Smooth muscle cell (in vitro differentiated cells): ENCODE data around the gene CSTF1. TPM values are rescaled to one million over a fixed set of nuclear protein-coding genes. Genes with fewer than 3 reads are reported as not detected.

ENCODE experiments used
- DNase-seq: peaks from one replicate; lab custom pipeline; 2025; ENCODE audit not compliant: unreplicated experiment; lab: John Stamatoyannopoulos, UW
- H2AFZ ChIP-seq: fragments of 200-600 bp; sonication (generic); 2 replicates; pipeline ENCODE4 v1.6.0; 2016; ENCODE audit warnings: antibody characterized with exemption, low read depth, mild to moderate bottlenecking
- H3F3A ChIP-seq: fragments of 200-600 bp; sonication (generic); 2 replicates; pipeline ENCODE4 v1.6.0; 2017; ENCODE audit warnings: antibody characterized with exemption, low read depth
- H3K27ac ChIP-seq: fragments of 200-600 bp; sonication (generic); 2 replicates; pipeline ENCODE4 v1.5.1; 2016; ENCODE audit warnings: low read depth, mild to moderate bottlenecking
- H3K27me3 ChIP-seq: fragments of 200-600 bp; sonication (generic); 2 replicates; pipeline ENCODE4 v1.6.1; 2016; ENCODE audit warnings: low read depth, mild to moderate bottlenecking
- H3K36me3 ChIP-seq: fragments of 200-600 bp; sonication (generic); 2 replicates; pipeline ENCODE4 v1.5.1; 2016; ENCODE audit warnings: low read depth
- H3K4me1 ChIP-seq: fragments of 200-600 bp; sonication (generic); 2 replicates; pipeline ENCODE4 v1.5.1; 2016; ENCODE audit warnings: low read depth
- H3K4me2 ChIP-seq: fragments of 200-600 bp; sonication (generic); 2 replicates; pipeline ENCODE4 v1.6.0; 2016; ENCODE audit warnings: mild to moderate bottlenecking
- H3K4me3 ChIP-seq: fragments of 200-600 bp; sonication (generic); 2 replicates; pipeline ENCODE4 v1.5.1; 2016; ENCODE audit warnings: mild to moderate bottlenecking
- H3K79me2 ChIP-seq: fragments of 200-600 bp; sonication (generic); 2 replicates; pipeline ENCODE4 v1.6.0; 2016; ENCODE audit warnings: low read depth, mild to moderate bottlenecking
- H3K9ac ChIP-seq: fragments of 200-600 bp; sonication (generic); 2 replicates; pipeline ENCODE4 v1.6.0; 2016; ENCODE audit warnings: low read depth
- H3K9me3 ChIP-seq: fragments of 200-600 bp; sonication (generic); replicated peaks from 2 replicates; pipeline ENCODE4 v1.5.1; 2016; ENCODE audit warnings: low read depth
- H4K20me1 ChIP-seq: fragments of 200-600 bp; sonication (generic); 2 replicates; pipeline ENCODE4 v1.6.0; 2016; ENCODE audit warnings: low read depth
- CTCF ChIP-seq: fragments of 200-600 bp; sonication (generic); IDR thresholded peaks from 2 replicates; pipeline ENCODE4 v1.5.1; 2017; ENCODE audit warnings: borderline replicate concordance, mild to moderate bottlenecking, antibody characterized with exemption; ENCODE audit not compliant: insufficient read depth, poor library complexity, severe bottlenecking
- WGBS: methylation state at CpG from one replicate; pipeline ENCODE4 v1.1.7; 2016; ENCODE audit warnings: low lambda C conversion rate; 5-methylcytosine and 5-hydroxymethylcytosine counted together
- polyA plus RNA-seq: library from polyadenylated mRNA; unstranded; fragments of >200 nt; fragmentation: Nextera tagmentation; extraction: Ambion mirVana; gene quantifications from 2 replicates; pipeline ENCODE4 v1.2.1, GENCODE V29; 2016
- total RNA-seq: library from RNA; depleted of rRNA; stranded (reverse); fragments of >200 nt; gene quantifications from 2 replicates; pipeline ENCODE4 v1.2.3, GENCODE V29; 2014

The CSTF1 gene
- total and polyA plus RNA-seq, 2 experiments from 2014 or later = 27.8 to 38.5 TPM

- no peak for DNase-seq
- H3K27me3 ChIP-seq = no peaks in the 10 kb centered on the region
- H3K4me3 ChIP-seq = no peak overlapping the region
- H2AFZ ChIP-seq = no peak overlapping the region
- H3K36me3 ChIP-seq = no peaks in the 10 kb centered on the region
- 48% methylated on average over 1 of the region's 1 CpG for WGBS
- H3K79me2 ChIP-seq = peaks cover 10% of the 10 kb centered on the region
- TF ChIP-seq CTCF = no peak
- H3K9me3 ChIP-seq = no peaks in the 10 kb centered on the region
- peaks cover 3% of the 10 kb centered on the region for H3K4me1 ChIP-seq
- H3F3A ChIP-seq = peaks cover 8% of the 10 kb centered on the region
- H3K27ac ChIP-seq = peak overlapping the region; percentile 38
- H3K9ac ChIP-seq = no peak overlapping the region
- peak overlapping the region; percentile 64 for H3K4me2 ChIP-seq
- H4K20me1 ChIP-seq = no peaks in the 10 kb centered on the region
Measured at GRCh38 chr20:56373942-56374341, 18.5 kb upstream of the CSTF1 start.

- no peak overlapping the region for H3K27ac ChIP-seq
- TF ChIP-seq CTCF = no peak
- peaks cover 8% of the 10 kb centered on the region for H3F3A ChIP-seq
- no peaks in the 10 kb centered on the region for H3K27me3 ChIP-seq
- H3K4me3 ChIP-seq = no peak overlapping the region
- no peak for DNase-seq
- H3K4me2 ChIP-seq = no peak overlapping the region
- no peaks in the 10 kb centered on the region for H3K36me3 ChIP-seq
- H3K9ac ChIP-seq = no peak overlapping the region
- H3K79me2 ChIP-seq = peaks cover 15% of the 10 kb centered on the region
- H4K20me1 ChIP-seq = no peaks in the 10 kb centered on the region
- H3K4me1 ChIP-seq = peaks cover 3% of the 10 kb centered on the region
- 100% methylated on average over 2 of the region's 2 CpGs for WGBS
- H2AFZ ChIP-seq = no peak overlapping the region
- no peaks in the 10 kb centered on the region for H3K9me3 ChIP-seq
Measured at GRCh38 chr20:56376331-56376730, 16.1 kb upstream of the CSTF1 start.

DNA sequence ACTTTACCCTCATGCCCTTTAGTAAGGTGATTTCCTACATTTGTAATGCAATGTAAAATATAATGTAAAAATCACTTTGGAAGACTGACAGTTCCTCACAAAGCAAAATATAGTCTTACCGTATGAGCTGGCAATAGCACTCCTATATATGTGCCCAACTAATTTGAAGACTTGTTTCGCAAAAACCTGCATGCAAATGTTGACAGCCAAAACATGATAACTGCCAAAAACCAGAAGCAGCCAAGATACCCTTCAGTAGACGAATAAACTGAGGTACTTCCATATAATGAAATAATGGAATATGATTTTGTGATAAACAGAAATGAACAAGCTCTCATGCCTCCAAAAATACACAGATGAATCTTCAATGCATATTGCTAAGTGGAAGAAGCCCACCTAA is 14.1 kb upstream of the CSTF1 start:
- H3K27ac ChIP-seq = no peak overlapping the region
- no peak overlapping the region for H3K9ac ChIP-seq
- H3K4me3 ChIP-seq = no peak overlapping the region
- peaks cover 8% of the 10 kb centered on the region for H3F3A ChIP-seq
- no peak for TF ChIP-seq CTCF
- no peak overlapping the region for H3K4me2 ChIP-seq
- H3K4me1 ChIP-seq = peaks cover 3% of the 10 kb centered on the region
- H3K9me3 ChIP-seq = no peaks in the 10 kb centered on the region
- peaks cover 15% of the 10 kb centered on the region for H3K79me2 ChIP-seq
- DNase-seq = no peak
- no peaks in the 10 kb centered on the region for H3K27me3 ChIP-seq
- H4K20me1 ChIP-seq = no peaks in the 10 kb centered on the region
- no peak overlapping the region for H2AFZ ChIP-seq
- no peaks in the 10 kb centered on the region for H3K36me3 ChIP-seq
- 99% methylated on average over 3 of the region's 3 CpGs for WGBS

GRCh38 chr20:56380375-56380774 is 12.1 kb upstream of the CSTF1 start:
- Histone ChIP-seq H4K20me1 (no peaks in the 10 kb centered on the region), H3K9me3 (no peaks in the 10 kb centered on the region), H3K27me3 (no peaks in the 10 kb centered on the region), H3K4me2 (peak overlapping the region; percentile 28), H3F3A (no peaks in the 10 kb centered on the region), H3K27ac (peak overlapping the region; percentile 52), H3K79me2 (peaks cover 15% of the 10 kb centered on the region), H2AFZ (no peak overlapping the region), H3K9ac (no peak overlapping the region), H3K4me1 (no peaks in the 10 kb centered on the region), H3K4me3 (no peak overlapping the region), H3K36me3 (no peaks in the 10 kb centered on the region)
- TF ChIP-seq CTCF = no peak
- no peak for DNase-seq
- 20% methylated on average over 1 of the region's 1 CpG for WGBS
